DOHH2 (cell line): ENCODE measurements around the gene RGS13.

Source experiments
- H3F3A ChIP-seq: fragments of 200-600 bp; sonication (generic), shearing (Covaris generic); 2 replicates; pipeline ENCODE4 v1.6.0; 2016; ENCODE audit warnings: antibody characterized with exemption, mild to moderate bottlenecking; ENCODE audit not compliant: control insufficient read depth, insufficient read depth
- H3K27ac ChIP-seq: fragments of 200-600 bp; sonication (generic); 2 replicates; pipeline ENCODE4 v1.5.1; 2014; ENCODE audit warnings: low read depth, mild to moderate bottlenecking, low read length, moderate library complexity
- H3K27me3 ChIP-seq: fragments of 200-600 bp; sonication (generic); 2 replicates; pipeline ENCODE4 v1.6.1; 2014; ENCODE audit warnings: mild to moderate bottlenecking, low read length, mixed read lengths; ENCODE audit not compliant: control insufficient read depth
- H3K36me3 ChIP-seq: fragments of 200-600 bp; sonication (generic); 2 replicates; pipeline ENCODE4 v1.6.1; 2014; ENCODE audit warnings: mild to moderate bottlenecking, low read length, moderate library complexity, mixed read lengths; ENCODE audit not compliant: control insufficient read depth
- H3K4me1 ChIP-seq: fragments of 200-600 bp; sonication (generic); 2 replicates; pipeline ENCODE4 v1.6.1; 2014; ENCODE audit warnings: mild to moderate bottlenecking, low read length, mixed read lengths; ENCODE audit not compliant: control insufficient read depth
- H3K4me2 ChIP-seq: fragments of 200-600 bp; sonication (generic); 2 replicates; pipeline ENCODE4 v1.6.0; 2014; ENCODE audit warnings: mild to moderate bottlenecking, low read length, moderate library complexity
- H3K4me3 ChIP-seq: fragments of 200-600 bp; sonication (generic); 2 replicates; pipeline ENCODE4 v1.5.1; 2014; ENCODE audit warnings: mild to moderate bottlenecking, low read length, mixed read lengths
- H3K79me2 ChIP-seq: fragments of 200-600 bp; sonication (generic); 2 replicates; pipeline ENCODE4 v1.6.1; 2014; ENCODE audit warnings: mild to moderate bottlenecking, low read length, mixed read lengths; ENCODE audit not compliant: control insufficient read depth
- H3K9me2 ChIP-seq: fragments of 200-600 bp; sonication (generic); replicated peaks from 2 replicates; pipeline ENCODE4 v1.6.1; 2014; ENCODE audit warnings: mild to moderate bottlenecking, low read length, mixed read lengths; ENCODE audit not compliant: control insufficient read depth
- H3K9me3 ChIP-seq: fragments of 200-600 bp; sonication (generic); 2 replicates; pipeline ENCODE4 v1.6.1; 2014; ENCODE audit warnings: antibody characterized with exemption, low read length, mixed read lengths; ENCODE audit not compliant: control insufficient read depth, insufficient read depth
- H4K20me1 ChIP-seq: fragments of 200-600 bp; sonication (generic); 2 replicates; pipeline ENCODE4 v1.6.0; 2014; ENCODE audit warnings: low read depth, mild to moderate bottlenecking, antibody characterized with exemption, low read length, moderate library complexity; ENCODE audit not compliant: control insufficient read depth, insufficient read depth
- CTCF ChIP-seq: fragments of 200-600 bp; sonication (generic); IDR thresholded peaks from one replicate; pipeline ENCODE4 v1.5.1; 2014; ENCODE audit warnings: antibody characterized with exemption, mild to moderate bottlenecking, low read depth, low read length; ENCODE audit not compliant: poor library complexity, severe bottlenecking
- EZH2phosphoT487 ChIP-seq: fragments of 200-600 bp; sonication (generic); IDR thresholded peaks from 2 replicates; pipeline ENCODE4 v1.6.1; 2017; ENCODE audit warnings: borderline replicate concordance, mild to moderate bottlenecking, antibody characterized with exemption, low read length, moderate library complexity, mixed read lengths

The RGS13 gene

GRCh38 chr1:192589813-192590212, 46.1 kb upstream of the RGS13 start:
- TF ChIP-seq CTCF (no peak), EZH2phosphoT487 (no peak)
- Histone ChIP-seq H4K20me1 (no peaks in the 10 kb centered on the region), H3K9me3 (no peaks in the 10 kb centered on the region), H3K4me1 (no peaks in the 10 kb centered on the region), H3K27me3 (no peaks in the 10 kb centered on the region), H3K36me3 (no peaks in the 10 kb centered on the region), H3K9me2 (no peaks in the 10 kb centered on the region), H3F3A (no peaks in the 10 kb centered on the region), H3K27ac (no peak overlapping the region), H3K4me3 (no peak overlapping the region), H3K4me2 (no peak overlapping the region), H3K79me2 (no peaks in the 10 kb centered on the region)

GRCh38 chr1:192592517-192592916, 43.4 kb upstream of the RGS13 start:
- Histone ChIP-seq H3K4me3 (no peak overlapping the region), H3K9me2 (no peaks in the 10 kb centered on the region), H3F3A (no peaks in the 10 kb centered on the region), H3K9me3 (no peaks in the 10 kb centered on the region), H3K4me1 (no peaks in the 10 kb centered on the region), H3K36me3 (no peaks in the 10 kb centered on the region), H4K20me1 (no peaks in the 10 kb centered on the region), H3K4me2 (no peak overlapping the region), H3K27me3 (no peaks in the 10 kb centered on the region), H3K27ac (no peak overlapping the region), H3K79me2 (no peaks in the 10 kb centered on the region)
- no peak for TF ChIP-seq CTCF
- no peak for TF ChIP-seq EZH2phosphoT487

- no peak overlapping the region for H3K4me2 ChIP-seq
Measured at GRCh38 chr1:192592981-192593708, 42.8 kb upstream of the RGS13 start.

More at GRCh38 chr1:192592981-192593708, 42.8 kb upstream of the RGS13 start:
- Histone ChIP-seq H3F3A (no peaks in the 10 kb centered on the region), H3K27me3 (no peaks in the 10 kb centered on the region), H3K9me3 (no peaks in the 10 kb centered on the region), H3K27ac (no peak overlapping the region), H3K4me1 (no peaks in the 10 kb centered on the region), H4K20me1 (no peaks in the 10 kb centered on the region), H3K36me3 (no peaks in the 10 kb centered on the region), H3K4me3 (no peak overlapping the region), H3K79me2 (no peaks in the 10 kb centered on the region), H3K9me2 (no peaks in the 10 kb centered on the region)
- no peak for TF ChIP-seq CTCF
- TF ChIP-seq EZH2phosphoT487: no peak
